H1 (cell line): Measurements from ENCODE around the gene DOCK9. TPM values are rescaled to one million over a fixed set of nuclear protein-coding genes. Genes with fewer than 3 reads are reported as not detected.

Source experiments
- CTCF ChIA-PET: fragments of 300-600 bp; sonication (Branson Sonifier 250); formaldehyde crosslinking; loops from one replicate; lab custom pipeline; 2021; ENCODE audit not compliant: partially characterized antibody; lab: Charles Lee
- POLR2A ChIA-PET: fragments of 300-600 bp; sonication (Branson Sonifier 250); formaldehyde crosslinking; loops from one replicate; lab custom pipeline; 2021; ENCODE audit warnings: inconsistent platforms; ENCODE audit not compliant: partially characterized antibody; lab: Charles Lee
- DNase-seq, 2 experiments: peaks; one replicate each; pipeline versions ENCODE4 v3.0.0 to v3.0.0-alpha.2; 2010 to 2022; ENCODE audit warnings: low spot score in 2 of 2, low read depth in 1 of 2, mixed read lengths in 1 of 2
- FAIRE-seq: peaks from 2 replicates; lab custom pipeline; 2011; peaks lifted over from hg19 to GRCh38; lab: Jason Lieb, UNC
- H2AFZ ChIP-seq: 2 replicates; pipeline ENCODE4 v1.8.1; 2012; ENCODE audit warnings: low read length, inconsistent platforms
- H2AK5ac ChIP-seq: 2 replicates; pipeline ENCODE4 v1.6.1; 2013; ENCODE audit warnings: low read depth, low read length
- H2BK120ac ChIP-seq: replicated peaks from 2 replicates; pipeline ENCODE3; 2013; ENCODE audit warnings: low read depth, low read length, inconsistent platforms
- H2BK12ac ChIP-seq: 2 replicates; pipeline ENCODE4 v1.6.1; 2013; ENCODE audit warnings: low read depth, low read length
- H2BK15ac ChIP-seq: 2 replicates; pipeline ENCODE4 v1.6.1; 2013; ENCODE audit warnings: low read length
- H2BK20ac ChIP-seq: 2 replicates; pipeline ENCODE4 v1.6.1; 2013; ENCODE audit warnings: low read length
- H2BK5ac ChIP-seq: 2 replicates; pipeline ENCODE4 v1.6.1; 2013; ENCODE audit warnings: low read depth, low read length
- H3K14ac ChIP-seq: 2 replicates; pipeline ENCODE4 v1.6.1; 2013; ENCODE audit warnings: inconsistent platforms; ENCODE audit not compliant: insufficient read length
- H3K18ac ChIP-seq: 2 replicates; pipeline ENCODE4 v1.6.1; 2013; ENCODE audit warnings: low read length; ENCODE audit errors: extremely low read depth
- H3K23ac ChIP-seq: 2 replicates; pipeline ENCODE4 v1.6.1; 2013; ENCODE audit warnings: inconsistent platforms; ENCODE audit not compliant: insufficient read length
- H3K23me2 ChIP-seq: 2 replicates; pipeline ENCODE4 v1.6.1; 2013; ENCODE audit warnings: low read depth, low read length
- H3K27ac ChIP-seq: 2 replicates; pipeline ENCODE4 v1.6.1; 2011; ENCODE audit warnings: low read depth, low read length, inconsistent platforms
- H3K27me3 ChIP-seq, 4 experiments: replicated peaks in 1 of 4; 1 replicate in 1 of 4; 2 replicates in 3 of 4; pipeline versions ENCODE4 v1.6.1 to v1.8.1; 2011 to 2013; ENCODE audit warnings: low read length in 3 of 4, mild to moderate bottlenecking in 3 of 4, inconsistent platforms in 2 of 4, mixed read lengths in 2 of 4, moderate library complexity in 1 of 4; ENCODE audit not compliant: control insufficient read depth in 3 of 4, insufficient read depth in 3 of 4; ENCODE audit errors: extremely low read depth in 1 of 4
- H3K36me3 ChIP-seq, 4 experiments: 2 replicates each; pipeline versions ENCODE4 v1.6.1 to v1.8.1; 2011 to 2013; ENCODE audit warnings: mild to moderate bottlenecking in 4 of 4, low read length in 3 of 4, moderate library complexity in 2 of 4, control low read depth in 1 of 4, inconsistent platforms in 1 of 4; ENCODE audit not compliant: insufficient read depth in 4 of 4, control insufficient read depth in 2 of 4
- H3K4ac ChIP-seq: replicated peaks from 2 replicates; pipeline ENCODE3; 2013; ENCODE audit warnings: low read length, low read depth, mixed read lengths, inconsistent platforms; ENCODE audit not compliant: insufficient read length
- H3K4me1 ChIP-seq, 4 experiments: replicated peaks in 1 of 4; 1 replicate in 1 of 4; 2 replicates in 3 of 4; pipeline versions ENCODE4 v1.6.1 to v1.8.1; 2011 to 2013; ENCODE audit warnings: low read length in 3 of 4, inconsistent platforms in 2 of 4, mixed read lengths in 1 of 4; ENCODE audit not compliant: insufficient read depth in 4 of 4, control insufficient read depth in 3 of 4
- H3K4me2 ChIP-seq, 2 experiments: 2 replicates each; pipeline versions ENCODE4 v1.6.1 to v1.8.1; 2011 to 2013; ENCODE audit warnings: low read depth in 2 of 2, low read length in 2 of 2, control low read depth in 1 of 2, inconsistent platforms in 1 of 2, mild to moderate bottlenecking in 1 of 2; ENCODE audit not compliant: insufficient read depth in 1 of 2
- H3K4me3 ChIP-seq, 4 experiments: fragments of 200-600, 300-600 bp in 1 of 4; sonication (generic), shearing (Covaris generic), sonication (Bioruptor Twin) in 1 of 4; 2 replicates each; pipeline versions ENCODE4 v1.5.1 to v1.8.1; 2011 to 2016; ENCODE audit warnings: low read length in 4 of 4, low read depth in 3 of 4, control low read depth in 2 of 4, inconsistent platforms in 2 of 4, mild to moderate bottlenecking in 2 of 4, mixed read lengths in 1 of 4, moderate library complexity in 1 of 4; ENCODE audit not compliant: insufficient read depth in 2 of 4; ENCODE audit errors: extremely low read depth in 1 of 4
- H3K56ac ChIP-seq: replicated peaks from 2 replicates; pipeline ENCODE3; 2013; ENCODE audit warnings: low read depth, mild to moderate bottlenecking, mixed read lengths, low read length, inconsistent platforms; ENCODE audit not compliant: insufficient read length
- H3K79me1 ChIP-seq: 2 replicates; pipeline ENCODE4 v1.6.1; 2013; ENCODE audit warnings: low read depth, low read length, control low read depth
- H3K79me2 ChIP-seq, 2 experiments: 2 replicates each; pipeline versions ENCODE4 v1.6.1 to v1.8.1; 2012 to 2013; ENCODE audit warnings: low read length in 2 of 2, mild to moderate bottlenecking in 2 of 2, inconsistent platforms in 1 of 2; ENCODE audit not compliant: insufficient read depth in 2 of 2, control insufficient read depth in 1 of 2
- H3K9ac ChIP-seq, 4 experiments: replicated peaks in 1 of 4; 1 replicate in 1 of 4; 2 replicates in 3 of 4; pipeline versions ENCODE4 v1.6.1 to v1.8.1; 2011 to 2013; ENCODE audit warnings: low read depth in 3 of 4, low read length in 3 of 4, control low read depth in 2 of 4, mild to moderate bottlenecking in 2 of 4, moderate library complexity in 2 of 4, inconsistent platforms in 1 of 4; ENCODE audit errors: extremely low read depth in 1 of 4
- H3K9me3 ChIP-seq, 2 experiments: 2 replicates each; pipeline versions ENCODE4 v1.6.1 to v1.8.1; 2012 to 2013; ENCODE audit warnings: mild to moderate bottlenecking in 2 of 2, moderate library complexity in 2 of 2, control low read depth in 1 of 2, inconsistent platforms in 1 of 2, low read depth in 1 of 2, low read length in 1 of 2, mixed read lengths in 1 of 2; ENCODE audit not compliant: insufficient read depth in 2 of 2
- H4K20me1 ChIP-seq, 2 experiments: replicated peaks in 1 of 2; 2 replicates each; pipeline versions ENCODE3 to v1.8.1; 2011 to 2013; ENCODE audit warnings: inconsistent platforms in 2 of 2, low read length in 2 of 2, mild to moderate bottlenecking in 1 of 2; ENCODE audit not compliant: insufficient read depth in 2 of 2, control insufficient read depth in 1 of 2
- H4K5ac ChIP-seq: 2 replicates; pipeline ENCODE4 v1.6.1; 2013; ENCODE audit warnings: low read length, low read depth, mixed read lengths, inconsistent platforms; ENCODE audit not compliant: insufficient read length
- H4K8ac ChIP-seq: 2 replicates; pipeline ENCODE4 v1.8.0; 2013; ENCODE audit warnings: mild to moderate bottlenecking, moderate library complexity, low read length, inconsistent platforms; ENCODE audit not compliant: insufficient read depth; ENCODE audit errors: extremely low read depth
- H4K91ac ChIP-seq: replicated peaks from 2 replicates; pipeline ENCODE3; 2013; ENCODE audit warnings: low read length, mixed read lengths, inconsistent platforms; ENCODE audit not compliant: insufficient read length
- JUN ChIP-seq: IDR thresholded peaks from 2 replicates; pipeline ENCODE4 v1.6.1; 2011; ENCODE audit warnings: low read depth, mild to moderate bottlenecking, improper control_type of control experiment, low read length
- WGBS, 2 experiments: shearing (Covaris generic) in 1 of 2; methylation state at CpG; one replicate each; pipeline versions ENCODE4 v1.1.6 to v1.1.7; 2013 to 2015; ENCODE audit warnings: low lambda C conversion rate in 2 of 2, mixed read lengths in 2 of 2, inconsistent platforms in 1 of 2, low coverage in 1 of 2, missing lambda C conversion rate in 1 of 2; ENCODE audit not compliant: insufficient replicate concordance in 2 of 2, insufficient coverage in 1 of 2, insufficient read length in 1 of 2; ENCODE audit errors: extremely low coverage in 1 of 2, missing lambda C conversion rate in 1 of 2; 5-methylcytosine and 5-hydroxymethylcytosine counted together
- polyA plus RNA-seq, 7 experiments: library from polyadenylated mRNA; depleted of rRNA in 3 of 7; stranded (reverse) in 5 of 7; unstranded in 2 of 7; fragments of >200 nt in 5 of 7; fragments of 200-250 nt in 2 of 7; gene quantifications; 1 replicate in 5 of 7; 2 replicates in 1 of 7; 4 replicates in 1 of 7; pipeline versions ENCODE4 v1.2.1 to v1.2.3, GENCODE V29; 2011 to 2013; ENCODE audit warnings: missing spikeins in 2 of 7, mixed read lengths in 2 of 7
- total RNA-seq: library from RNA; stranded (reverse); fragmentation: NEBNext Ultra II Directional; extraction: Animal tissue kit (Norgen Biotek cat#: 25700); gene quantifications from 2 replicates; pipeline ENCODE4 v1.2.1, GENCODE V29; 2021

The DOCK9 gene
- total and polyA plus RNA-seq, 2 of the 8 experiments (the other 6 are each of a cell fraction or from before 2014, with no cell fraction given): 21.6 to 31.5 TPM

DNA sequence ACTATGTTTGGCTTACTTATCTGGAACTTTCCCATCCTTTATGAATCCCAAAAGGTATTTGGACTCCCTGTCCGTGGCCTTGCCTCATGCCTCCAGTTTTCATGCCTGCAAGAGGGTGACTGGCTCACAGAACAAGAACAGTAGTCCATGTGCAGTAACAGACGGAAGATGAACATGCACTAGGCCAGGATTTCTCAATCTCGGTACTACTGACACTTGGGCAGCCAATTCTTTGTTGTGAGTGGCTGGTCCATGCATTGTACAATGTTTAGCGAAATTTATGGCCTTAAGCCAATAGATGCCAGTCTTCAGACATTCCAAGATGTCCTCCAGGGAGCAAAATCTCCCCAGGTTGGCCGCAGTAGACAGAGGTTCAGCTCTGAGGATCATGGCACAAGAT, 61.9 kb downstream of the DOCK9 start:
- Histone ChIP-seq H2BK15ac (no peak overlapping the region), H4K8ac (no peak overlapping the region), H3K27ac (no peak overlapping the region), H2AK5ac (no peak overlapping the region), H3K27me3 (no peaks in the 10 kb centered on the region), H2BK120ac (no peak overlapping the region), H3K14ac (no peak overlapping the region), H2BK20ac (no peak overlapping the region), H3K23me2 (no peaks in the 10 kb centered on the region), H3K4me1 (no peaks in the 10 kb centered on the region), H3K4me3 (no peak overlapping the region), H4K20me1 (no peaks in the 10 kb centered on the region), H3K79me2 (no peaks in the 10 kb centered on the region), H3K79me1 (no peaks in the 10 kb centered on the region), H3K23ac (no peak overlapping the region), H3K9me3 (no peaks in the 10 kb centered on the region), H2AFZ (no peak overlapping the region), H3K4me2 (no peak overlapping the region), H3K36me3 (no peaks in the 10 kb centered on the region), H3K18ac (no peak overlapping the region), H4K91ac (no peak overlapping the region), H3K4ac (no peak overlapping the region), H3K9ac (no peak overlapping the region), H3K56ac (no peak overlapping the region), H2BK5ac (no peak overlapping the region), H2BK12ac (no peak overlapping the region), H4K5ac (no peak overlapping the region)
- WGBS, 2 experiments: 89% methylated on average over 5 of the region's 5 CpGs; no CpG with 5 or more reads in 1 of the 2 experiments
- ChIA-PET CTCF (interaction anchor here (0.7 to 1.2 kb wide), 2 partner anchors 14 to 42 kb away, joined by 3 read pairs; no protein-coding TSS in a partner anchor), POLR2A (no interaction called here)
- TF ChIP-seq JUN: no peak
- DNase-seq: no peak
- no peak for FAIRE-seq
